HFF-Myc (cell line): ENCODE data around the gene XPR1.

Experiments
- DNase-seq: peaks from one replicate; pipeline ENCODE4 v3.0.0-alpha.2; 2011; ENCODE audit warnings: low read depth; ENCODE audit errors: extremely low read depth
- H3K4me3 ChIP-seq: replicated peaks from 2 replicates; pipeline ENCODE4 v1.5.1; 2011; ENCODE audit warnings: low read depth, mild to moderate bottlenecking, control low read depth, low read length
- TF ChIP-seq, protein P1 (sequence below): IDR thresholded peaks from 2 replicates; pipeline ENCODE4 v1.5.1; 2012; ENCODE audit warnings: mild to moderate bottlenecking, low read depth, low read length, control low read depth; ENCODE audit errors: missing control alignments

Gene XPR1

DNA sequence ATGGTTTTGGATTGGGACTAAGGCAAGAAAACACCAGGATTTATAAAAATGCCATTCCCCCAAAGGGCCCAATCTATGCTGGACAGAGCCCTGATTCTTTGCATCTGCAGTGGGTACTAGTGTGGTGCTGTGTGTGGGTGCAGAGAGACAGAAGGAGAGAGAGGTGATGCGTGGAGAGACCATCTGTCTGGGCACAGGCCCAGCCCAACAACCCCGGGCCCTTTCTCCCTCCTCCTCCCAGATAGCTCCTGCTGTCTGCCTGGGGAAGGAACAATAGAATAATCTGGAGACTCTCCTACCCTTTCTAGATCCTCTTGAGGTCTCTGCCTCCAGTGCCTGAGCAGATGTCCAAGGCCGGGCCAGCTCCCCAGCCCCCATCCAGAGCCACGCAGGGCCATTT lies 296.0 kb downstream of the XPR1 start:
- TF ChIP-seq, protein P1, sequence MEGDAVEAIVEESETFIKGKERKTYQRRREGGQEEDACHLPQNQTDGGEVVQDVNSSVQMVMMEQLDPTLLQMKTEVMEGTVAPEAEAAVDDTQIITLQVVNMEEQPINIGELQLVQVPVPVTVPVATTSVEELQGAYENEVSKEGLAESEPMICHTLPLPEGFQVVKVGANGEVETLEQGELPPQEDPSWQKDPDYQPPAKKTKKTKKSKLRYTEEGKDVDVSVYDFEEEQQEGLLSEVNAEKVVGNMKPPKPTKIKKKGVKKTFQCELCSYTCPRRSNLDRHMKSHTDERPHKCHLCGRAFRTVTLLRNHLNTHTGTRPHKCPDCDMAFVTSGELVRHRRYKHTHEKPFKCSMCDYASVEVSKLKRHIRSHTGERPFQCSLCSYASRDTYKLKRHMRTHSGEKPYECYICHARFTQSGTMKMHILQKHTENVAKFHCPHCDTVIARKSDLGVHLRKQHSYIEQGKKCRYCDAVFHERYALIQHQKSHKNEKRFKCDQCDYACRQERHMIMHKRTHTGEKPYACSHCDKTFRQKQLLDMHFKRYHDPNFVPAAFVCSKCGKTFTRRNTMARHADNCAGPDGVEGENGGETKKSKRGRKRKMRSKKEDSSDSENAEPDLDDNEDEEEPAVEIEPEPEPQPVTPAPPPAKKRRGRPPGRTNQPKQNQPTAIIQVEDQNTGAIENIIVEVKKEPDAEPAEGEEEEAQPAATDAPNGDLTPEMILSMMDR = no peak
- no peak for DNase-seq
- H3K4me3 ChIP-seq = no peak overlapping the region

DNA sequence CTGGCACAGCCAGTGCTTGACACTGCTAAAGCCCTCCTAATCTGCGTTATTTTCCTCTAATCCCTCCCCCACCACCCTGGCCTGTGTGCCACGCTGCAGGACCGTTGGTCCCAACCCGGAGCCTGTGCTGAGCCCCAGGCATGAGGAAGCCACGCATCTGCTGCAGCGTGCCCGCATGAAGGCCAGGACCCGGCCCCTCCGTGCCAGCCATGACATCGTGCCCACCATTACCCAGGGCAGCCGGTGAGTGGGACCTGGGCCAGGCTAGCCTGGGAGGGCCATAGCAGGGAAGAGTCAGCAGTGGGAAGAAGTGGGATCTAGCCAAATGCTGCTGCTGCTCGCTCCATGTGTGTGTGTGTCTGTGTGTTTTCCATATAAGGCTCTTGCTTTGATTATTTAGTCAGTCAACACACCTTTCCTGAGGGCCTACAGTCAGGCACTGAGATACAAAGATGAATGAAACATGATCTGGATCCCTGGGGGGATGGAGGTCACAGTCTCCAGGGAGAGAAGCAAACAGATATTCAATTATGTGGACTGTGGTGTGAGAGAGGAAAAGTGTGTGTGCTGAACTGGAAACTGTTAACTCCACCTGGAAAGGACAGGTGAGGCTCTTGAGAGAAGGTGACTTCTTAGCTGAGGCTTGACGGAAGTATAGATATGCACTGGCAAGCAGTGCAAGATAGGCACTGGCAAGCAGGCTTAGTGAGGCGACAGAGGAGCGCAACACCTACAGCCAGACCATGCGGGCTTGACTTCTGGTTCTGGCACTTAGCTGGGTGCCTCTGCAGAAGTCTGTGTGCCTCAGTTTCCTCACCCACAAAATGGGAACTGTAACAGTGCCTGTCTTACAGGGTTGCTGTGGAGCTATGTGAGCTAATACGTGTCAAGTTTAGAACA lies 296.8 kb downstream of the XPR1 start:
- TF ChIP-seq, protein P1 = no peak
- H3K4me3 ChIP-seq = no peak overlapping the region
- DNase-seq = no peak

DNA sequence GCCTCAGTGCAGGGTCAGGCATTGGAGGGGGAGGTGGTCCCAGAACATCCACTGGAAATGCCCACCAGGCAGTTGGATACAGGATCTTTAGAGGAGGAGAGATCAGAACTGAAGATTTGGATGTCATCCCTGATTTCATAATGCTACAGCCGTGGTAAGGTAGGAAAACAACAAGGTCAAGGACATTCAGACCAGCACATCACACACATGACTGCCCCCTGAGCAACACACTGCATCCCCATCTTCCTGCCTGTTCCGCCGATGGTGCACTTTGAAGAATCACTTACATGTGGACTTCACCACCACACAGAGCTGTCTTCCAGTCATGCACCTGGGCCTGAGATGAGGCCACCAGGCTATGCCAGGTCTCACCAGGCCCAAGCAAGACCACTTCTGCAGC lies 297.6 kb downstream of the XPR1 start:
- no peak for DNase-seq

DNA sequence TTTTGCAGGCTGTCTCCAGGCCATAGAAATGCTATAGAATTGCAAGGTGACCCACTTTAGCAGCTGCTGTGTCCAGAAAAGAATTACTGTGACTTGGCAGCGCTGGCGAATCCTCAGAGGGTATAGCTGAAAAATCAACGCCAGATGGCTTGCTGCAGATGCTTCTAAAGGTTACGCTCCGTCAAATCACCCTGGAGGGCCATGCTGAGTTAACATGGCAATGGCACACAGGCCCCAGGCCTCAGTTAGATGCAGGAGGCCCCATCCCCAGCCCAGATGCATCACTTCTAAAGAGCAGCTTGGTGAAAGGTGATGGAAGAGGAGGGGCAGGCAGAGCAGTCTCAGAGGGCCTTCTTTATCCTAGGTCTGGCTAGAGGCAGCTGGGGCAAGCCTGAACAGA lies 298.9 kb downstream of the XPR1 start:
- no peak overlapping the region for H3K4me3 ChIP-seq
- TF ChIP-seq, protein P1 = no peak
- no peak for DNase-seq

More for the DNA sequence above, 297.6 kb downstream of the XPR1 start:
- TF ChIP-seq, protein P1 = no peak
- no peak overlapping the region for H3K4me3 ChIP-seq

DNA sequence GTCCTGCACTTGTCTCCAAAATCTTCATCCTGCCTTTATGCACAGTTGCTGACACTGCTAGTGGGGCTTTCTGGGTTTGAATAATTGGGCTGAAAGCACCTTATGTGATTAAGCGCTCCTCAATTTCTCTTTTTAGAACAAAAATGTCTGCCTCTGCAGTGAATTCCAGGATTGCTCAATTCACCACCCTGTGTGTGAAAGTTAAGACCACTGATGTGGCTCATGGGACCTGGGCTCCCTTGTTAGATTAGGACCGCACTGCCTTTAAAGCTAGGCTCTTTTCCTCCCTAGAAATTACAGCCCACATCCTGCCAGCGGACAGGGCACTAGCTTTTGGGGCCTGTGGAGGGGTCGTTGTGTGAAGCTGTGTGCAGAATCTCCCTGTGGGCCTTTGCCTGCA lies 299.7 kb downstream of the XPR1 start:
- TF ChIP-seq, protein P1 = no peak
- DNase-seq = no peak
- H3K4me3 ChIP-seq = no peak overlapping the region

DNA sequence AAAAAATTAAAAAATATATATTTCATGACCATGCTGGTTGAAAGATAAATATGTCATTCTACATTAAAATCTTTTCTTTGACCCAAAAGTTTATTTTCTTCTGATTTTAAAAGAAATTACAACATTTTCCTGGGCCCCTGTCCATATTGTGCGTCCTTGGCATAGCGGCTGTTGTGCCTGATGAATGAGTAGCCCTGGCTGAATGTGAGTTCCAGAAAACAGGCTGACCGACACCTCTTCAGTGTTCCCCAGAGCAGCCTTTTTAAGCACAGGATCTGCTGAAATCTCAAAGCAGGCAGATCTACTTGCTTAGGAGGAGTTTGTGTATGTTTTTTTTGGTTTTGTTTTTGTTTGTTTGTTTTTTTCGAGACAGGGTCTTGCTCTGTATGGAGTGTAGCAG lies 300.6 kb downstream of the XPR1 start:
- DNase-seq = no peak
- H3K4me3 ChIP-seq = no peak overlapping the region
- TF ChIP-seq, protein P1 = no peak
